ENCODE results near the gene PTPRN2. TPM values are rescaled to one million over a fixed set of nuclear protein-coding genes. Genes with fewer than 3 reads are reported as not detected.
A peak's percentile ranks its signal among the peaks of the same experiment; 100 is the strongest.

The PTPRN2 gene
- total and polyA plus RNA-seq, 5 experiments from 2014 or later = 0.69 to 1.5 (median 0.99) TPM

GRCh38 chr7:157828881-157829280 is 758.7 kb downstream of the PTPRN2 start:
- ATAC-seq (no peak), DNase-seq (no peak)
- no peak overlapping the region for H3K27ac Mint-ChIP-seq
- H3K4me3 Mint-ChIP-seq = no peak overlapping the region
- H3K9me3 Mint-ChIP-seq = no peaks in the 10 kb centered on the region
- POLR2A ChIA-PET = interaction anchor here (1.1 kb wide), 1 partner anchor 13 kb away, joined by 3 read pairs; no protein-coding TSS in a partner anchor
- peaks cover 0 to 4% (median 1%) of the 10 kb centered on the region in 5 donors for H3K27me3 Mint-ChIP-seq
- H3K4me1 Mint-ChIP-seq = peaks cover 12 to 27% (median 18%) of the 10 kb centered on the region in 4 donors
- no peaks in the 10 kb centered on the region for H3K36me3 Mint-ChIP-seq

- DNase-seq (no peak), ATAC-seq (no peak)
- H3K4me1 Mint-ChIP-seq = peaks cover 12 to 27% (median 18%) of the 10 kb centered on the region in 4 donors
- no peaks in the 10 kb centered on the region for H3K9me3 Mint-ChIP-seq
- H3K4me3 Mint-ChIP-seq = peak overlapping the region in 1 of 10 donors; percentile 8
- peaks cover 0 to 4% (median 1%) of the 10 kb centered on the region in 5 donors for H3K27me3 Mint-ChIP-seq
- no peaks in the 10 kb centered on the region for H3K36me3 Mint-ChIP-seq
- H3K27ac Mint-ChIP-seq = peak overlapping the region in 3 of 10 donors; percentile 6 to 68 (median 39)
- POLR2A ChIA-PET = no interaction called here
Measured at GRCh38 chr7:157828190-157828589, 759.4 kb downstream of the PTPRN2 start.

- H3K4me1 Mint-ChIP-seq = peaks cover 12 to 27% (median 18%) of the 10 kb centered on the region in 4 donors
- H3K4me3 Mint-ChIP-seq = peak overlapping the region in 1 of 10 donors; percentile 8
- no peak for DNase-seq
- peak overlapping the region in 3 of 10 donors; percentile 6 to 68 (median 39) for H3K27ac Mint-ChIP-seq
- H3K9me3 Mint-ChIP-seq = no peaks in the 10 kb centered on the region
- no peaks in the 10 kb centered on the region for H3K36me3 Mint-ChIP-seq
- peaks cover 0 to 4% (median 1%) of the 10 kb centered on the region in 5 donors for H3K27me3 Mint-ChIP-seq
- POLR2A ChIA-PET = interaction anchor here (0.7 kb wide), 1 partner anchor 23 kb away, joined by 4 read pairs; no protein-coding TSS in a partner anchor
- no peak for ATAC-seq
Measured at GRCh38 chr7:157827863-157828160, 759.8 kb downstream of the PTPRN2 start.

- ATAC-seq = peak; percentile 50 to 87
- peak overlapping the region; percentile 4 to 63 (median 44) for H3K4me3 Mint-ChIP-seq
- H3K36me3 Mint-ChIP-seq = no peaks in the 10 kb centered on the region
- POLR2A ChIA-PET = interaction anchor here (0.7 kb wide), 1 partner anchor 23 kb away, joined by 4 read pairs; no protein-coding TSS in a partner anchor
- DNase-seq = peak in 3 of 10 donors; percentile 13 to 42 (median 41)
- peak overlapping the region in 9 of 10 donors; percentile 23 to 80 (median 49) for H3K27ac Mint-ChIP-seq
- no peaks in the 10 kb centered on the region for H3K9me3 Mint-ChIP-seq
- peaks cover 10 to 27% (median 18%) of the 10 kb centered on the region in 4 donors for H3K4me1 Mint-ChIP-seq
- H3K27me3 Mint-ChIP-seq = peaks cover 0 to 4% (median 0%) of the 10 kb centered on the region in 5 donors
Measured at GRCh38 chr7:157827045-157827862, 760.4 kb downstream of the PTPRN2 start.

GRCh38 chr7:157826566-157826965 is 761.1 kb downstream of the PTPRN2 start:
- peak overlapping the region in 3 of 10 donors; percentile 28 to 56 (median 42) for H3K4me3 Mint-ChIP-seq
- peaks cover 0 to 4% (median 0%) of the 10 kb centered on the region in 5 donors for H3K27me3 Mint-ChIP-seq
- H3K36me3 Mint-ChIP-seq = no peaks in the 10 kb centered on the region
- DNase-seq = no peak
- no peak for ATAC-seq
- no peaks in the 10 kb centered on the region for H3K9me3 Mint-ChIP-seq
- H3K4me1 Mint-ChIP-seq = peaks cover 10 to 27% (median 18%) of the 10 kb centered on the region in 4 donors
- POLR2A ChIA-PET = no interaction called here
- H3K27ac Mint-ChIP-seq = peak overlapping the region in 3 of 10 donors; percentile 23 to 80 (median 74)

- POLR2A ChIA-PET = no interaction called here
- H3K27me3 Mint-ChIP-seq = peaks cover 0 to 4% (median 0%) of the 10 kb centered on the region in 5 donors
Measured at GRCh38 chr7:157825325-157825724, 762.3 kb downstream of the PTPRN2 start.

GRCh38 chr7:157824819-157825121 is 762.9 kb downstream of the PTPRN2 start:
- DNase-seq (no peak), ATAC-seq (no peak)
- Mint-ChIP-seq H3K27me3 (peaks cover 0 to 4% (median 0%) of the 10 kb centered on the region in 5 donors), H3K4me1 (peaks cover 13 to 27% (median 18%) of the 10 kb centered on the region in 4 donors), H3K9me3 (no peaks in the 10 kb centered on the region), H3K4me3 (no peak overlapping the region), H3K36me3 (no peaks in the 10 kb centered on the region), H3K27ac (no peak overlapping the region)
- POLR2A ChIA-PET = no interaction called here

More at GRCh38 chr7:157825325-157825724, 762.3 kb downstream of the PTPRN2 start:
- Mint-ChIP-seq H3K4me1 (peaks cover 10 to 27% (median 18%) of the 10 kb centered on the region in 4 donors), H3K4me3 (no peak overlapping the region), H3K27ac (peak overlapping the region in 4 of 10 donors; percentile 5 to 75 (median 44)), H3K9me3 (no peaks in the 10 kb centered on the region), H3K36me3 (no peaks in the 10 kb centered on the region)
- no peak for ATAC-seq
- no peak for DNase-seq

GRCh38 chr7:157824011-157824818 is 763.4 kb downstream of the PTPRN2 start:
- no peak overlapping the region for H3K4me3 Mint-ChIP-seq
- POLR2A ChIA-PET = no interaction called here
- peaks cover 0 to 4% (median 0%) of the 10 kb centered on the region in 5 donors for H3K27me3 Mint-ChIP-seq
- no peak for DNase-seq
- peaks cover 13 to 27% (median 18%) of the 10 kb centered on the region in 4 donors for H3K4me1 Mint-ChIP-seq
- no peak for ATAC-seq
- no peaks in the 10 kb centered on the region for H3K36me3 Mint-ChIP-seq
- no peak overlapping the region for H3K27ac Mint-ChIP-seq
- H3K9me3 Mint-ChIP-seq = no peaks in the 10 kb centered on the region

GRCh38 chr7:157822688-157823031 is 765.0 kb downstream of the PTPRN2 start:
- no peak overlapping the region for H3K27ac Mint-ChIP-seq
- POLR2A ChIA-PET = no interaction called here

GRCh38 chr7:157821959-157822687 is 765.5 kb downstream of the PTPRN2 start:
- ATAC-seq = no peak
- POLR2A ChIA-PET = no interaction called here
- H3K4me3 Mint-ChIP-seq = no peak overlapping the region
- no peaks in the 10 kb centered on the region for H3K36me3 Mint-ChIP-seq
- no peaks in the 10 kb centered on the region for H3K9me3 Mint-ChIP-seq
- H3K27ac Mint-ChIP-seq = no peak overlapping the region
- peaks cover 4 to 17% (median 11%) of the 10 kb centered on the region in 4 donors for H3K4me1 Mint-ChIP-seq
- no peak for DNase-seq
- peaks cover 0 to 5% (median 0%) of the 10 kb centered on the region in 5 donors for H3K27me3 Mint-ChIP-seq

More at GRCh38 chr7:157822688-157823031, 765.0 kb downstream of the PTPRN2 start:
- peaks cover 9 to 22% (median 15%) of the 10 kb centered on the region in 4 donors for H3K4me1 Mint-ChIP-seq
- no peak overlapping the region for H3K4me3 Mint-ChIP-seq
- DNase-seq (no peak), ATAC-seq (no peak)
- no peaks in the 10 kb centered on the region for H3K36me3 Mint-ChIP-seq
- H3K9me3 Mint-ChIP-seq = no peaks in the 10 kb centered on the region
- peaks cover 0 to 4% (median 0%) of the 10 kb centered on the region in 5 donors for H3K27me3 Mint-ChIP-seq

GRCh38 chr7:157820796-157821195 is 766.8 kb downstream of the PTPRN2 start:
- no peak for DNase-seq
- H3K36me3 Mint-ChIP-seq = no peaks in the 10 kb centered on the region
- POLR2A ChIA-PET = no interaction called here
- H3K27ac Mint-ChIP-seq = no peak overlapping the region
- peaks cover 0 to 5% (median 0%) of the 10 kb centered on the region in 5 donors for H3K27me3 Mint-ChIP-seq
- H3K9me3 Mint-ChIP-seq = no peaks in the 10 kb centered on the region
- H3K4me1 Mint-ChIP-seq = peaks cover 0 to 9% (median 6%) of the 10 kb centered on the region in 4 donors
- H3K4me3 Mint-ChIP-seq = no peak overlapping the region
- ATAC-seq = no peak

GRCh38 chr7:157819455-157819807 is 768.2 kb downstream of the PTPRN2 start:
- H3K27me3 Mint-ChIP-seq = peaks cover 0 to 5% (median 0%) of the 10 kb centered on the region in 5 donors
- H3K9me3 Mint-ChIP-seq = no peaks in the 10 kb centered on the region
- no peak overlapping the region for H3K27ac Mint-ChIP-seq
- POLR2A ChIA-PET = no interaction called here
- no peak overlapping the region for H3K4me3 Mint-ChIP-seq
- H3K4me1 Mint-ChIP-seq = peaks cover 0 to 9% (median 1%) of the 10 kb centered on the region in 4 donors
- DNase-seq = no peak
- no peaks in the 10 kb centered on the region for H3K36me3 Mint-ChIP-seq
- ATAC-seq = no peak

Measured in naive thymus-derived CD8-positive, alpha-beta T cell (primary cell).